Endothelial cell of umbilical vein (primary cell): ENCODE data around the gene CPNE1.

Source experiments
- EZH2 ChIP-seq: IDR thresholded peaks from 2 replicates; pipeline ENCODE4 v1.6.1; 2012; ENCODE audit warnings: borderline replicate concordance, low read depth, mild to moderate bottlenecking, moderate library complexity, low read length, inconsistent platforms; ENCODE audit not compliant: severe bottlenecking
- FOS ChIP-seq: IDR thresholded peaks from 2 replicates; pipeline ENCODE4 v1.6.1; 2011; ENCODE audit warnings: mild to moderate bottlenecking, low read length, moderate library complexity, borderline replicate concordance; ENCODE audit not compliant: insufficient read depth
- GATA2 ChIP-seq: IDR thresholded peaks from 2 replicates; pipeline ENCODE4 v1.7.0; 2011; ENCODE audit warnings: low read depth, mild to moderate bottlenecking, moderate library complexity, mixed read lengths, low read length; ENCODE audit not compliant: insufficient read length, insufficient read depth
- JUN ChIP-seq: IDR thresholded peaks from 2 replicates; pipeline ENCODE4 v1.6.1; 2011; ENCODE audit warnings: borderline replicate concordance, low read depth; ENCODE audit not compliant: insufficient read length, insufficient read depth
- MAX ChIP-seq: IDR thresholded peaks from 2 replicates; pipeline ENCODE4 v1.6.1; 2011; ENCODE audit not compliant: insufficient read depth, insufficient read length
- MYC ChIP-seq: IDR thresholded peaks from one replicate; pipeline ENCODE4 v1.6.1; 2011; ENCODE audit warnings: mild to moderate bottlenecking, low read depth, low read length
- POLR2A ChIP-seq: IDR thresholded peaks from 2 replicates; pipeline ENCODE4 v1.6.1; 2012; ENCODE audit warnings: low read depth, mild to moderate bottlenecking, control low read depth, low read length
- POLR2AphosphoS5 ChIP-seq: IDR thresholded peaks from 2 replicates; pipeline ENCODE4 v1.6.1; 2012; ENCODE audit warnings: low read depth, mild to moderate bottlenecking, control low read depth, low read length, moderate library complexity; ENCODE audit not compliant: insufficient read depth
- TF ChIP-seq, protein P1 (sequence below), 2 donors: IDR thresholded peaks; 1 replicate in 1 of 2; 2 replicates in 1 of 2; pipeline ENCODE4 v1.5.1; 2011; ENCODE audit warnings: low read length in 2 of 2, mild to moderate bottlenecking in 2 of 2, moderate library complexity in 2 of 2, control low read depth in 1 of 2, inconsistent platforms in 1 of 2, low read depth in 1 of 2; ENCODE audit not compliant: insufficient read depth in 1 of 2; ENCODE audit errors: extremely low read depth in 1 of 2

DNA sequence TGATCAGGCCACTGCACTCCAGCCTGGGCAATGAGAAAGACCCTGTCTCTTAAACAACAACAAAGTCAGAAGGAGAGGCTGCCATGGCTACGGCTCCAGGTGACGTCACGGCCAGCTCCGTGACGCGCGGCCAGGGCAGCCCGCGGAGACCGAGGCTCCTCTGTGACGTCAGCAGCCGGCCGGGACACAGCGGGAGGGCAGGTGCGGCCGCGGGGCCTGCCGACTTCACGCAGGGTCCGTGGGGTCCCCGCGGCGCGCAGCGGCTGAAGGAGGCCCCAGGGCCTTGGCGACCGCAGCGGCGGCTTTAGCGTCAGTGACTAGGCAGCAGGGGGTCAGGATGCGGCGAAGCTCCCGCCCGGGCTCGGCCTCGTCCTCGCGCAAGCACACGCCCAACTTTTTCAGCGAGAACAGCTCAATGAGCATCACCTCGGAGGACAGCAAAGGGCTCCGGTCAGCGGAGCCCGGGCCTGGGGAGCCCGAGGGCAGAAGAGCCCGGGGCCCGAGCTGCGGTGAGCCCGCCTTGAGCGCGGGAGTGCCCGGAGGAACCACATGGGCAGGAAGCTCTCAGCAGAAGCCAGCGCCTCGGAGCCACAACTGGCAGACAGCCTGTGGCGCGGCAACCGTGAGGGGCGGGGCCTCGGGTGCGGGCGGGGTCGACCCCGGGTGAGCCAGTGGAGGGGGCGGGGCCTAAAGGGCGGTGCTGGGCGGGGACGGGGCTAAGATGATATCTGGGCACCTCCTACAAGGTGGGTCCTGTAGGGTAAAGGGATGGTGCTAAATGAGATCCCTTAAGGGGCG lies 48.8 kb downstream of the CPNE1 start, which contains the start of gene SPAG4:
- TF ChIP-seq, protein P1, sequence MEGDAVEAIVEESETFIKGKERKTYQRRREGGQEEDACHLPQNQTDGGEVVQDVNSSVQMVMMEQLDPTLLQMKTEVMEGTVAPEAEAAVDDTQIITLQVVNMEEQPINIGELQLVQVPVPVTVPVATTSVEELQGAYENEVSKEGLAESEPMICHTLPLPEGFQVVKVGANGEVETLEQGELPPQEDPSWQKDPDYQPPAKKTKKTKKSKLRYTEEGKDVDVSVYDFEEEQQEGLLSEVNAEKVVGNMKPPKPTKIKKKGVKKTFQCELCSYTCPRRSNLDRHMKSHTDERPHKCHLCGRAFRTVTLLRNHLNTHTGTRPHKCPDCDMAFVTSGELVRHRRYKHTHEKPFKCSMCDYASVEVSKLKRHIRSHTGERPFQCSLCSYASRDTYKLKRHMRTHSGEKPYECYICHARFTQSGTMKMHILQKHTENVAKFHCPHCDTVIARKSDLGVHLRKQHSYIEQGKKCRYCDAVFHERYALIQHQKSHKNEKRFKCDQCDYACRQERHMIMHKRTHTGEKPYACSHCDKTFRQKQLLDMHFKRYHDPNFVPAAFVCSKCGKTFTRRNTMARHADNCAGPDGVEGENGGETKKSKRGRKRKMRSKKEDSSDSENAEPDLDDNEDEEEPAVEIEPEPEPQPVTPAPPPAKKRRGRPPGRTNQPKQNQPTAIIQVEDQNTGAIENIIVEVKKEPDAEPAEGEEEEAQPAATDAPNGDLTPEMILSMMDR (IDR thresholded peaks at IDR 0.05; ENCODE audit: extremely low read depth in 1 of 2, insufficient read depth in 1 of 2, low read depth in 1 of 2, low read length in 2 of 2), result no peak
- no peak for TF ChIP-seq EZH2
- no peak for TF ChIP-seq POLR2A
- TF ChIP-seq MYC, result no peak
- no peak for TF ChIP-seq FOS
- TF ChIP-seq MAX, result peak; percentile 53
- TF ChIP-seq POLR2AphosphoS5, result peak; percentile 65
- no peak for TF ChIP-seq JUN
- no peak for TF ChIP-seq GATA2
